ENCODE results near the gene HOXD12. TPM values are rescaled to one million over a fixed set of nuclear protein-coding genes. Genes with fewer than 3 reads are reported as not detected.

HOXD12 gene
- polyA plus RNA-seq, 1 donor (not counting 4 experiments of a cell fraction or from before 2014, with no cell fraction given) = not detected

DNA sequence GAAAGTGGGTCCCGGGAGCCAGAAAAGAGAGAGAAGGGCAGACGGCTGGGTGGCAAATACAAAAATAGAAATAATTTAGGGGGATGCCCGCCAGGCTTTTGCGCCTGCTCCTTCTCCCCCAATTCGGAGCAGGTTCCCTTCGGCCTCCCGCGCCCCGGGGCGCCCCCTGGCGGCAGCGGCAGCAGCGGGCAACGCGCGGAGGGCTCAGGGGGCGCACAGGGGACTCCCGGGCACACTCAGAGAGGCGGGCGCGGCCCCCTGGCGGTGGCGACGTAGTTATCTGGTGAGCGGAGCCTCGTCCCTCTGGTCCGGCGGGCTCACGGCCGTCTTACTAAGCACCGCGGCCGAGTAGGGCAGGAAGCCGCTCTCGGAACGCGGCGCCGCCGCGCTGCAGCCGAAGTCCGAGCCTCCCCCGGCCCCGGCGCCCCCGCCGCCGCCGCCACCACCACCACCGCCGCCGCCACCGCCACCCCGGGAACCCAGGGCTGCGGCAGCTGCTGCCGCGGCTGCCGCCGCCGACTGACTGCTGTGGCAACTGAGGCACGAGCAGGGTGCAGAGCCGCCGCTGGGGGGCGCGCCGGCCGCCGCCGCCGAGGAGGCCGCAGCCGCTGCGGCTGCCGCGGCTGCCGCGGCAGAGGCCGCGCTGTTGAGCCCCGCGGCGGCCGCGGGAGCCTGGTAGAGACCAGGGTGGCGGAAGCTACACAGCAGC is 19.6 kb upstream of the HOXD12 start:
- Histone ChIP-seq H3K79me2 (ENCODE audit: control insufficient read depth, insufficient read depth, low read length) (no peaks in the 10 kb centered on the region), H3K4me2 (ENCODE audit: control insufficient read depth, extremely low read depth, insufficient read depth, low read depth, low read length) (no peak overlapping the region), H4K20me1 (ENCODE audit: control insufficient read depth, extremely low read depth, insufficient read depth, low read length) (no peaks in the 10 kb centered on the region), H3K9me1 (ENCODE audit: control insufficient read depth, extremely low read depth, insufficient read depth, low read length) (no peaks in the 10 kb centered on the region), H3K27me3 (ENCODE audit: control insufficient read depth, extremely low read depth, insufficient read depth, low read length) (peaks cover 90% of the 10 kb centered on the region), H3K9ac (ENCODE audit: control insufficient read depth, extremely low read depth, insufficient read depth, low read length) (no peak overlapping the region), H3K36me3 (ENCODE audit: control insufficient read depth in 2 of 2, extremely low read depth in 1 of 2, insufficient read depth in 2 of 2, low read length in 2 of 2) (no peaks in the 10 kb centered on the region), H3K4me3 (ENCODE audit: control insufficient read depth in 2 of 3, extremely low read depth in 1 of 3, insufficient read depth in 2 of 3, low read depth in 1 of 3, low read length in 3 of 3) (no peak overlapping the region), H2AFZ (ENCODE audit: control insufficient read depth, low read length) (no peak overlapping the region), H3K27ac (ENCODE audit: control insufficient read depth, insufficient read depth, low read length) (no peak overlapping the region), H3K9me3 (ENCODE audit: control insufficient read depth, low read depth, low read length) (peaks cover 18% of the 10 kb centered on the region), H3K4me1 (ENCODE audit: control insufficient read depth, extremely low read depth, insufficient read depth, low read length) (no peaks in the 10 kb centered on the region)
- dilution Hi-C loops (cut with MboI; ENCODE audit: extremely low pct_ligation_motif_present, low sequenced_read_pairs) = no loop called here
- no peak for DNase-seq (ENCODE audit: low read depth, low spot score)
- no peak for FAIRE-seq
- TF ChIP-seq EZH2 (IDR thresholded peaks at IDR 0.05; ENCODE audit: low read length) = no peak
- TF ChIP-seq, protein P1, sequence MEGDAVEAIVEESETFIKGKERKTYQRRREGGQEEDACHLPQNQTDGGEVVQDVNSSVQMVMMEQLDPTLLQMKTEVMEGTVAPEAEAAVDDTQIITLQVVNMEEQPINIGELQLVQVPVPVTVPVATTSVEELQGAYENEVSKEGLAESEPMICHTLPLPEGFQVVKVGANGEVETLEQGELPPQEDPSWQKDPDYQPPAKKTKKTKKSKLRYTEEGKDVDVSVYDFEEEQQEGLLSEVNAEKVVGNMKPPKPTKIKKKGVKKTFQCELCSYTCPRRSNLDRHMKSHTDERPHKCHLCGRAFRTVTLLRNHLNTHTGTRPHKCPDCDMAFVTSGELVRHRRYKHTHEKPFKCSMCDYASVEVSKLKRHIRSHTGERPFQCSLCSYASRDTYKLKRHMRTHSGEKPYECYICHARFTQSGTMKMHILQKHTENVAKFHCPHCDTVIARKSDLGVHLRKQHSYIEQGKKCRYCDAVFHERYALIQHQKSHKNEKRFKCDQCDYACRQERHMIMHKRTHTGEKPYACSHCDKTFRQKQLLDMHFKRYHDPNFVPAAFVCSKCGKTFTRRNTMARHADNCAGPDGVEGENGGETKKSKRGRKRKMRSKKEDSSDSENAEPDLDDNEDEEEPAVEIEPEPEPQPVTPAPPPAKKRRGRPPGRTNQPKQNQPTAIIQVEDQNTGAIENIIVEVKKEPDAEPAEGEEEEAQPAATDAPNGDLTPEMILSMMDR (optimal IDR thresholded peaks at IDR 0.05 in 1 of 3, IDR thresholded peaks at IDR 0.05 in 1 of 3, conservative IDR thresholded peaks at IDR 0.05 in 1 of 3; ENCODE audit: extremely low read depth in 1 of 3, insufficient read depth in 2 of 3, low read length in 3 of 3) = peak; percentile 32 to 66 (median 52)

DNA sequence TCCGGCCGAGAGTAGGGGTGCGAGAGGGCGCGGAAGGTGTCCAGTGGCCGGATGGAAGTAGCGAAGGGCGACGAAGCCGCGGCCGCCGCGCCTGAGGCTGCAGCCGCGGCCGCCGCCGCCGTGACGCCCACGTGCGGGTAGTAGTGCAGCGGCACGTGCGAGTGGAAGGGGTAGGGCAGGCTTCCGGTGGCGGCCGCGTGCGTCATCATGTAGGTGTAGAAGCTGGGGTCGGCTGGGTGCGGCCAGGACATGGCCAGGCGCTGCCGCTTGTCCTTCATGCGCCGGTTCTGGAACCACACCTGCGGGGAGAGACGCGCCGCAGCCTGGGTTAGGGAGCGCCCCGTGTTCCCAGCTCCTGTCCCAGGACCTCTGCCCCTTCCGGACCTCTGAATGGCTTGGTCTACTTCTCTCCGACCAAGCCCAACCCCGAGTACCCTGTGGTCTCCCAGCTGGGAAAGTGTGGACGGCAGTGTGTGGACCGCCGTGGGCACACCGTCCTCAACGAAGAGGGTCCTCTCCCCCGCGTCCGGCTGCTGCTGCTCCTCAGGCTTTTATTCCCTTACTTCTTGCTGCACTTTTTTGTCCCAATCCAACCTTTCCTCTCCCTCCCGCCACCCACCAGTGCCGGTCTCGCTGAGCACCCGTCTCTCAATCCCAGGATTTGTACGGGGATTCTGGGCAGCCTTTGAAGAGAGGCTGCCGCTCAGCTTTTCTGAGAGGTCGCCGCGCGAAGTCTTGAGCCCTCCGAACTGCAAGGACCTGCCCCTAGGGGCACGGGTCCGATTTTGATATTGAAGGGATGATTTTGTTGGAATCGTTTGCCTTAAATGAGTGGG is 18.8 kb upstream of the HOXD12 start:
- H3K4me1 ChIP-seq (ENCODE audit: control insufficient read depth, extremely low read depth, insufficient read depth, low read length) = no peaks in the 10 kb centered on the region
- H3K4me2 ChIP-seq (ENCODE audit: control insufficient read depth, extremely low read depth, insufficient read depth, low read depth, low read length) = no peak overlapping the region

More for the DNA sequence above, 18.8 kb upstream of the HOXD12 start:
- dilution Hi-C loops (cut with MboI; ENCODE audit: extremely low pct_ligation_motif_present, low sequenced_read_pairs) = no loop called here
- Histone ChIP-seq H3K9me1 (ENCODE audit: control insufficient read depth, extremely low read depth, insufficient read depth, low read length) (no peaks in the 10 kb centered on the region), H3K79me2 (ENCODE audit: control insufficient read depth, insufficient read depth, low read length) (no peaks in the 10 kb centered on the region), H3K27me3 (ENCODE audit: control insufficient read depth, extremely low read depth, insufficient read depth, low read length) (peaks cover 90% of the 10 kb centered on the region), H3K9me3 (ENCODE audit: control insufficient read depth, low read depth, low read length) (peaks cover 18% of the 10 kb centered on the region), H3K4me3 (ENCODE audit: control insufficient read depth in 2 of 3, extremely low read depth in 1 of 3, insufficient read depth in 2 of 3, low read depth in 1 of 3, low read length in 3 of 3) (no peak overlapping the region), H3K9ac (ENCODE audit: control insufficient read depth, extremely low read depth, insufficient read depth, low read length) (no peak overlapping the region), H2AFZ (ENCODE audit: control insufficient read depth, low read length) (no peak overlapping the region), H4K20me1 (ENCODE audit: control insufficient read depth, extremely low read depth, insufficient read depth, low read length) (no peaks in the 10 kb centered on the region), H3K27ac (ENCODE audit: control insufficient read depth, insufficient read depth, low read length) (no peak overlapping the region), H3K36me3 (ENCODE audit: control insufficient read depth in 2 of 2, extremely low read depth in 1 of 2, insufficient read depth in 2 of 2, low read length in 2 of 2) (no peaks in the 10 kb centered on the region)
- FAIRE-seq (no peak), DNase-seq (ENCODE audit: low read depth, low spot score) (no peak)
- peak; percentile 93 for TF ChIP-seq EZH2 (IDR thresholded peaks at IDR 0.05; ENCODE audit: low read length)
- TF ChIP-seq, protein P1 (optimal IDR thresholded peaks at IDR 0.05 in 1 of 3, IDR thresholded peaks at IDR 0.05 in 1 of 3, conservative IDR thresholded peaks at IDR 0.05 in 1 of 3; ENCODE audit: extremely low read depth in 1 of 3, insufficient read depth in 2 of 3, low read length in 3 of 3) = no peak

Data from keratinocyte (primary cell).